Endothelial cell of umbilical vein (primary cell): ENCODE results near the gene BTBD2. TPM values are rescaled to one million over a fixed set of nuclear protein-coding genes. Genes with fewer than 3 reads are reported as not detected.

Experiments used
- BruUV-seq: library from RNA; stranded (reverse); fragments of 400-500 nt; replicated peaks from 2 replicates; lab custom pipeline; 2021; lab: Mats Ljungman, UMichigan
- CTCF ChIA-PET: fragments of 300-600, 350-600 bp; sonication (Branson Sonifier 250); formaldehyde crosslinking; loops from one replicate; lab custom pipeline; 2021; ENCODE audit warnings: antibody characterized with exemption, inconsistent platforms; lab: Charles Lee
- POLR2A ChIA-PET: fragments of 300-600, 350-600 bp; sonication (Branson Sonifier 250); formaldehyde crosslinking; loops from one replicate; lab custom pipeline; 2021; ENCODE audit warnings: antibody characterized with exemption, inconsistent platforms; lab: Charles Lee
- DNase-seq: peaks from one replicate; pipeline ENCODE4 v3.0.0-alpha.2; 2011; ENCODE audit warnings: low read depth, low spot score
- FAIRE-seq: peaks from 2 replicates; lab custom pipeline; 2011; peaks lifted over from hg19 to GRCh38; lab: Jason Lieb, UNC
- H2AFZ ChIP-seq: 2 replicates; pipeline ENCODE4 v1.6.0; 2012; ENCODE audit warnings: low read depth, low read length, control low read depth, inconsistent platforms
- H3K27ac ChIP-seq: 2 replicates; pipeline ENCODE4 v1.5.1; 2011; ENCODE audit warnings: low read depth, mild to moderate bottlenecking, control low read depth, low read length, moderate library complexity; ENCODE audit not compliant: insufficient read depth
- H3K27me3 ChIP-seq, 2 experiments: 2 replicates each; pipeline versions ENCODE4 v1.6.0 to v1.6.1; 2011; ENCODE audit warnings: low read length in 2 of 2, mixed read lengths in 1 of 2; ENCODE audit not compliant: control insufficient read depth in 2 of 2, insufficient read depth in 2 of 2
- H3K36me3 ChIP-seq, 2 experiments: 2 replicates in 1 of 2; 3 replicates in 1 of 2; pipeline ENCODE4 v1.5.1; 2011; ENCODE audit warnings: low read length in 2 of 2, mild to moderate bottlenecking in 1 of 2, moderate library complexity in 1 of 2; ENCODE audit not compliant: control insufficient read depth in 2 of 2, insufficient read depth in 2 of 2; ENCODE audit errors: extremely low read depth in 1 of 2
- H3K4me1 ChIP-seq: 3 replicates; pipeline ENCODE4 v1.5.1; 2011; ENCODE audit warnings: mild to moderate bottlenecking, low read length; ENCODE audit not compliant: control insufficient read depth, insufficient read depth; ENCODE audit errors: extremely low read depth
- H3K4me2 ChIP-seq: 2 replicates; pipeline ENCODE4 v1.6.1; 2011; ENCODE audit warnings: low read length, control low read depth, mixed read lengths; ENCODE audit not compliant: insufficient read depth
- H3K4me3 ChIP-seq, 3 experiments: fragments of 200-600 bp in 1 of 3; sonication (generic), shearing (Covaris generic) in 1 of 3; replicated peaks in 1 of 3; 2 replicates each; pipeline ENCODE4 v1.5.1; 2011 to 2016; ENCODE audit warnings: control low read depth in 3 of 3, low read length in 3 of 3, mild to moderate bottlenecking in 2 of 3, inconsistent platforms in 1 of 3, low read depth in 1 of 3, moderate library complexity in 1 of 3; ENCODE audit not compliant: insufficient read depth in 1 of 3
- H3K79me2 ChIP-seq: 2 replicates; pipeline ENCODE4 v1.6.0; 2012; ENCODE audit warnings: low read length, inconsistent platforms; ENCODE audit not compliant: control insufficient read depth, insufficient read depth
- H3K9ac ChIP-seq: replicated peaks from 2 replicates; pipeline ENCODE3; 2011; ENCODE audit warnings: low read length, control low read depth; ENCODE audit not compliant: insufficient read depth; ENCODE audit errors: extremely low read depth
- H3K9me1 ChIP-seq: replicated peaks from 3 replicates; pipeline ENCODE4 v1.6.0; 2011; ENCODE audit warnings: mild to moderate bottlenecking, low read length; ENCODE audit not compliant: control insufficient read depth, insufficient read depth; ENCODE audit errors: extremely low read depth
- H3K9me3 ChIP-seq: replicated peaks from 2 replicates; pipeline ENCODE4 v1.5.1; 2012; ENCODE audit warnings: low read length, inconsistent platforms; ENCODE audit not compliant: control insufficient read depth, insufficient read depth
- H4K20me1 ChIP-seq: replicated peaks from 2 replicates; pipeline ENCODE3; 2011; ENCODE audit warnings: mild to moderate bottlenecking, low read length; ENCODE audit not compliant: control insufficient read depth, insufficient read depth; ENCODE audit errors: extremely low read depth
- EZH2 ChIP-seq: IDR thresholded peaks from 2 replicates; pipeline ENCODE4 v1.6.1; 2012; ENCODE audit warnings: borderline replicate concordance, low read depth, mild to moderate bottlenecking, moderate library complexity, low read length, inconsistent platforms; ENCODE audit not compliant: severe bottlenecking
- FOS ChIP-seq: IDR thresholded peaks from 2 replicates; pipeline ENCODE4 v1.6.1; 2011; ENCODE audit warnings: mild to moderate bottlenecking, low read length, moderate library complexity, borderline replicate concordance; ENCODE audit not compliant: insufficient read depth
- GATA2 ChIP-seq: IDR thresholded peaks from 2 replicates; pipeline ENCODE4 v1.7.0; 2011; ENCODE audit warnings: low read depth, mild to moderate bottlenecking, moderate library complexity, mixed read lengths, low read length; ENCODE audit not compliant: insufficient read length, insufficient read depth
- JUN ChIP-seq: IDR thresholded peaks from 2 replicates; pipeline ENCODE4 v1.6.1; 2011; ENCODE audit warnings: borderline replicate concordance, low read depth; ENCODE audit not compliant: insufficient read length, insufficient read depth
- MAX ChIP-seq: IDR thresholded peaks from 2 replicates; pipeline ENCODE4 v1.6.1; 2011; ENCODE audit not compliant: insufficient read depth, insufficient read length
- MYC ChIP-seq: IDR thresholded peaks from one replicate; pipeline ENCODE4 v1.6.1; 2011; ENCODE audit warnings: mild to moderate bottlenecking, low read depth, low read length
- POLR2A ChIP-seq: IDR thresholded peaks from 2 replicates; pipeline ENCODE4 v1.6.1; 2012; ENCODE audit warnings: low read depth, mild to moderate bottlenecking, control low read depth, low read length
- POLR2AphosphoS5 ChIP-seq: IDR thresholded peaks from 2 replicates; pipeline ENCODE4 v1.6.1; 2012; ENCODE audit warnings: low read depth, mild to moderate bottlenecking, control low read depth, low read length, moderate library complexity; ENCODE audit not compliant: insufficient read depth
- dilution Hi-C: fragments of 300-500 bp; cut with MboI; formaldehyde crosslinking; loops from one replicate; pipeline ENCODE4 v1.15.0; 2019; ENCODE audit warnings: low sequenced_read_pairs; ENCODE audit not compliant: extremely low pct_ligation_motif_present
- intact Hi-C: fragments of 100-400 bp; cut with micrococcal nuclease; formaldehyde crosslinking; loops from one replicate; pipeline ENCODE4 v1.10.0; 2022
- polyA plus RNA-seq, 4 experiments: library from polyadenylated mRNA; depleted of rRNA in 3 of 4; stranded (reverse) in 3 of 4; unstranded in 1 of 4; fragments of >200 nt; gene quantifications; 2 replicates each; pipeline versions ENCODE4 v1.2.1 to v1.2.3, GENCODE V29; 2011 to 2012; ENCODE audit warnings: missing spikeins in 1 of 4
- total RNA-seq: library from RNA; stranded (reverse); gene quantifications from 2 replicates; pipeline ENCODE4 v1.2.3, GENCODE V29; 2021
- TF ChIP-seq, protein P1 (sequence below), 2 donors: IDR thresholded peaks; 1 replicate in 1 of 2; 2 replicates in 1 of 2; pipeline ENCODE4 v1.5.1; 2011; ENCODE audit warnings: low read length in 2 of 2, mild to moderate bottlenecking in 2 of 2, moderate library complexity in 2 of 2, control low read depth in 1 of 2, inconsistent platforms in 1 of 2, low read depth in 1 of 2; ENCODE audit not compliant: insufficient read depth in 1 of 2; ENCODE audit errors: extremely low read depth in 1 of 2

BTBD2 gene
- total and polyA plus RNA-seq, 2 donors (not counting 3 experiments of a cell fraction or from before 2014, with no cell fraction given), result 59.2 to 78.2 TPM

DNA sequence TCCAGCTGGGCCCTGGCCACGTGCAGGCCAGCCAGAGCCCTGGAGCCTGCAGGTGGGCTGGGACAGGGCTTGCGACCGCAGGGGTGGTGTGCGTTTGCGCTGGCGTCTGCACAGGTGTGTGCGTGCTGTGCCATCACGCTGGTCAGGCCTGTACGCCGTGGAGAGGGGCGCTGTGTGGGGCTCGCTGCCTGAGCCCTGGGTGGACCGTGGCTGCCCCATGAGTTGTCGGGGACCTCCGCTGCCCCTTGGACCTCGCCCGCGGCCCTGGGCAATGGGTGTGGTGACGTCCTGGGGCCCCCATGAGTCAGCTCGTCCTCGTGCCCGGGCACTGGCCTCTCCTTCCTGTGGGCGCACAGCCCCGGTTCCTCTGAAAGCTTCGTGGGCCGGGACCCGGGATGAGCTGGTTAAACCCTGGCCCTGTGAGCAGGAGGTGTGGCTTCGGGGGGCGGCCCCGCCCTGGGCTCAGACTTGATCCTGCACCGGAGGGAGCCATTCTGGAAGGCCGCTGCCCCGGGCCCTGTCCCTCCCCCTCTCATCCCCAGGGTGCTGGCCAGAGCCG, 67.8 kb downstream of the BTBD2 start:
- Histone ChIP-seq H3K9ac (no peak overlapping the region), H3K4me3 (no peak overlapping the region), H3K27me3 (no peaks in the 10 kb centered on the region), H3K36me3 (peaks cover 0 to 4% of the 10 kb centered on the region in 2 experiments), H2AFZ (no peak overlapping the region), H3K27ac (no peak overlapping the region), H4K20me1 (no peaks in the 10 kb centered on the region), H3K4me1 (peaks cover 11% of the 10 kb centered on the region), H3K9me3 (no peaks in the 10 kb centered on the region), H3K4me2 (no peak overlapping the region), H3K79me2 (peaks cover 84% of the 10 kb centered on the region), H3K9me1 (no peaks in the 10 kb centered on the region)
- intact Hi-C loops, result no loop called here
- ChIA-PET CTCF (interaction anchor here (0.6 to 0.8 kb wide), 2 partner anchors 12 to 1638 kb away, joined by 3 to 5 read pairs; partner anchors contain the start of gene GIPC3), POLR2A (no interaction called here)
- FAIRE-seq, result no peak
- dilution Hi-C loops, result no loop called here
- DNase-seq, result no peak
- TF ChIP-seq, protein P1, sequence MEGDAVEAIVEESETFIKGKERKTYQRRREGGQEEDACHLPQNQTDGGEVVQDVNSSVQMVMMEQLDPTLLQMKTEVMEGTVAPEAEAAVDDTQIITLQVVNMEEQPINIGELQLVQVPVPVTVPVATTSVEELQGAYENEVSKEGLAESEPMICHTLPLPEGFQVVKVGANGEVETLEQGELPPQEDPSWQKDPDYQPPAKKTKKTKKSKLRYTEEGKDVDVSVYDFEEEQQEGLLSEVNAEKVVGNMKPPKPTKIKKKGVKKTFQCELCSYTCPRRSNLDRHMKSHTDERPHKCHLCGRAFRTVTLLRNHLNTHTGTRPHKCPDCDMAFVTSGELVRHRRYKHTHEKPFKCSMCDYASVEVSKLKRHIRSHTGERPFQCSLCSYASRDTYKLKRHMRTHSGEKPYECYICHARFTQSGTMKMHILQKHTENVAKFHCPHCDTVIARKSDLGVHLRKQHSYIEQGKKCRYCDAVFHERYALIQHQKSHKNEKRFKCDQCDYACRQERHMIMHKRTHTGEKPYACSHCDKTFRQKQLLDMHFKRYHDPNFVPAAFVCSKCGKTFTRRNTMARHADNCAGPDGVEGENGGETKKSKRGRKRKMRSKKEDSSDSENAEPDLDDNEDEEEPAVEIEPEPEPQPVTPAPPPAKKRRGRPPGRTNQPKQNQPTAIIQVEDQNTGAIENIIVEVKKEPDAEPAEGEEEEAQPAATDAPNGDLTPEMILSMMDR (IDR thresholded peaks at IDR 0.05; ENCODE audit: extremely low read depth in 1 of 2, insufficient read depth in 1 of 2, low read depth in 1 of 2, low read length in 2 of 2), result no peak
- TF ChIP-seq JUN (no peak), GATA2 (no peak), POLR2A (no peak), MAX (no peak), MYC (no peak), FOS (no peak), POLR2AphosphoS5 (no peak), EZH2 (no peak)
- no TSS peak for BruUV-seq
